H1 (cell line): Measurements from ENCODE around the gene UBE2D3. TPM values are rescaled to one million over a fixed set of nuclear protein-coding genes. Genes with fewer than 3 reads are reported as not detected.

Source experiments
- CTCF ChIA-PET: fragments of 300-600 bp; sonication (Branson Sonifier 250); formaldehyde crosslinking; loops from one replicate; lab custom pipeline; 2021; ENCODE audit not compliant: partially characterized antibody; lab: Charles Lee
- POLR2A ChIA-PET: fragments of 300-600 bp; sonication (Branson Sonifier 250); formaldehyde crosslinking; loops from one replicate; lab custom pipeline; 2021; ENCODE audit warnings: inconsistent platforms; ENCODE audit not compliant: partially characterized antibody; lab: Charles Lee
- DNase-seq, 2 experiments: peaks; one replicate each; pipeline versions ENCODE4 v3.0.0 to v3.0.0-alpha.2; 2010 to 2022; ENCODE audit warnings: low spot score in 2 of 2, low read depth in 1 of 2, mixed read lengths in 1 of 2
- FAIRE-seq: peaks from 2 replicates; lab custom pipeline; 2011; peaks lifted over from hg19 to GRCh38; lab: Jason Lieb, UNC
- H2AFZ ChIP-seq: 2 replicates; pipeline ENCODE4 v1.8.1; 2012; ENCODE audit warnings: low read length, inconsistent platforms
- H2AK5ac ChIP-seq: 2 replicates; pipeline ENCODE4 v1.6.1; 2013; ENCODE audit warnings: low read depth, low read length
- H2BK120ac ChIP-seq: replicated peaks from 2 replicates; pipeline ENCODE3; 2013; ENCODE audit warnings: low read depth, low read length, inconsistent platforms
- H2BK12ac ChIP-seq: 2 replicates; pipeline ENCODE4 v1.6.1; 2013; ENCODE audit warnings: low read depth, low read length
- H2BK15ac ChIP-seq: 2 replicates; pipeline ENCODE4 v1.6.1; 2013; ENCODE audit warnings: low read length
- H2BK20ac ChIP-seq: 2 replicates; pipeline ENCODE4 v1.6.1; 2013; ENCODE audit warnings: low read length
- H2BK5ac ChIP-seq: 2 replicates; pipeline ENCODE4 v1.6.1; 2013; ENCODE audit warnings: low read depth, low read length
- H3K14ac ChIP-seq: 2 replicates; pipeline ENCODE4 v1.6.1; 2013; ENCODE audit warnings: inconsistent platforms; ENCODE audit not compliant: insufficient read length
- H3K18ac ChIP-seq: 2 replicates; pipeline ENCODE4 v1.6.1; 2013; ENCODE audit warnings: low read length; ENCODE audit errors: extremely low read depth
- H3K23ac ChIP-seq: 2 replicates; pipeline ENCODE4 v1.6.1; 2013; ENCODE audit warnings: inconsistent platforms; ENCODE audit not compliant: insufficient read length
- H3K23me2 ChIP-seq: 2 replicates; pipeline ENCODE4 v1.6.1; 2013; ENCODE audit warnings: low read depth, low read length
- H3K27ac ChIP-seq: 2 replicates; pipeline ENCODE4 v1.6.1; 2011; ENCODE audit warnings: low read depth, low read length, inconsistent platforms
- H3K27me3 ChIP-seq, 4 experiments: replicated peaks in 1 of 4; 1 replicate in 1 of 4; 2 replicates in 3 of 4; pipeline versions ENCODE4 v1.6.1 to v1.8.1; 2011 to 2013; ENCODE audit warnings: low read length in 3 of 4, mild to moderate bottlenecking in 3 of 4, inconsistent platforms in 2 of 4, mixed read lengths in 2 of 4, moderate library complexity in 1 of 4; ENCODE audit not compliant: control insufficient read depth in 3 of 4, insufficient read depth in 3 of 4; ENCODE audit errors: extremely low read depth in 1 of 4
- H3K36me3 ChIP-seq, 4 experiments: 2 replicates each; pipeline versions ENCODE4 v1.6.1 to v1.8.1; 2011 to 2013; ENCODE audit warnings: mild to moderate bottlenecking in 4 of 4, low read length in 3 of 4, moderate library complexity in 2 of 4, control low read depth in 1 of 4, inconsistent platforms in 1 of 4; ENCODE audit not compliant: insufficient read depth in 4 of 4, control insufficient read depth in 2 of 4
- H3K4ac ChIP-seq: replicated peaks from 2 replicates; pipeline ENCODE3; 2013; ENCODE audit warnings: low read length, low read depth, mixed read lengths, inconsistent platforms; ENCODE audit not compliant: insufficient read length
- H3K4me1 ChIP-seq, 4 experiments: replicated peaks in 1 of 4; 1 replicate in 1 of 4; 2 replicates in 3 of 4; pipeline versions ENCODE4 v1.6.1 to v1.8.1; 2011 to 2013; ENCODE audit warnings: low read length in 3 of 4, inconsistent platforms in 2 of 4, mixed read lengths in 1 of 4; ENCODE audit not compliant: insufficient read depth in 4 of 4, control insufficient read depth in 3 of 4
- H3K4me2 ChIP-seq, 2 experiments: 2 replicates each; pipeline versions ENCODE4 v1.6.1 to v1.8.1; 2011 to 2013; ENCODE audit warnings: low read depth in 2 of 2, low read length in 2 of 2, control low read depth in 1 of 2, inconsistent platforms in 1 of 2, mild to moderate bottlenecking in 1 of 2; ENCODE audit not compliant: insufficient read depth in 1 of 2
- H3K4me3 ChIP-seq, 4 experiments: fragments of 200-600, 300-600 bp in 1 of 4; sonication (generic), shearing (Covaris generic), sonication (Bioruptor Twin) in 1 of 4; 2 replicates each; pipeline versions ENCODE4 v1.5.1 to v1.8.1; 2011 to 2016; ENCODE audit warnings: low read length in 4 of 4, low read depth in 3 of 4, control low read depth in 2 of 4, inconsistent platforms in 2 of 4, mild to moderate bottlenecking in 2 of 4, mixed read lengths in 1 of 4, moderate library complexity in 1 of 4; ENCODE audit not compliant: insufficient read depth in 2 of 4; ENCODE audit errors: extremely low read depth in 1 of 4
- H3K56ac ChIP-seq: replicated peaks from 2 replicates; pipeline ENCODE3; 2013; ENCODE audit warnings: low read depth, mild to moderate bottlenecking, mixed read lengths, low read length, inconsistent platforms; ENCODE audit not compliant: insufficient read length
- H3K79me1 ChIP-seq: 2 replicates; pipeline ENCODE4 v1.6.1; 2013; ENCODE audit warnings: low read depth, low read length, control low read depth
- H3K79me2 ChIP-seq, 2 experiments: 2 replicates each; pipeline versions ENCODE4 v1.6.1 to v1.8.1; 2012 to 2013; ENCODE audit warnings: low read length in 2 of 2, mild to moderate bottlenecking in 2 of 2, inconsistent platforms in 1 of 2; ENCODE audit not compliant: insufficient read depth in 2 of 2, control insufficient read depth in 1 of 2
- H3K9ac ChIP-seq, 4 experiments: replicated peaks in 1 of 4; 1 replicate in 1 of 4; 2 replicates in 3 of 4; pipeline versions ENCODE4 v1.6.1 to v1.8.1; 2011 to 2013; ENCODE audit warnings: low read depth in 3 of 4, low read length in 3 of 4, control low read depth in 2 of 4, mild to moderate bottlenecking in 2 of 4, moderate library complexity in 2 of 4, inconsistent platforms in 1 of 4; ENCODE audit errors: extremely low read depth in 1 of 4
- H3K9me3 ChIP-seq, 2 experiments: 2 replicates each; pipeline versions ENCODE4 v1.6.1 to v1.8.1; 2012 to 2013; ENCODE audit warnings: mild to moderate bottlenecking in 2 of 2, moderate library complexity in 2 of 2, control low read depth in 1 of 2, inconsistent platforms in 1 of 2, low read depth in 1 of 2, low read length in 1 of 2, mixed read lengths in 1 of 2; ENCODE audit not compliant: insufficient read depth in 2 of 2
- H4K20me1 ChIP-seq, 2 experiments: replicated peaks in 1 of 2; 2 replicates each; pipeline versions ENCODE3 to v1.8.1; 2011 to 2013; ENCODE audit warnings: inconsistent platforms in 2 of 2, low read length in 2 of 2, mild to moderate bottlenecking in 1 of 2; ENCODE audit not compliant: insufficient read depth in 2 of 2, control insufficient read depth in 1 of 2
- H4K5ac ChIP-seq: 2 replicates; pipeline ENCODE4 v1.6.1; 2013; ENCODE audit warnings: low read length, low read depth, mixed read lengths, inconsistent platforms; ENCODE audit not compliant: insufficient read length
- H4K8ac ChIP-seq: 2 replicates; pipeline ENCODE4 v1.8.0; 2013; ENCODE audit warnings: mild to moderate bottlenecking, moderate library complexity, low read length, inconsistent platforms; ENCODE audit not compliant: insufficient read depth; ENCODE audit errors: extremely low read depth
- H4K91ac ChIP-seq: replicated peaks from 2 replicates; pipeline ENCODE3; 2013; ENCODE audit warnings: low read length, mixed read lengths, inconsistent platforms; ENCODE audit not compliant: insufficient read length
- ASH2L ChIP-seq: fragments of 200-600, 300-600 bp; sonication (generic); IDR thresholded peaks from one replicate; pipeline ENCODE4 v1.7.1; 2017; ENCODE audit warnings: low read length
- CHD1 ChIP-seq: IDR thresholded peaks from 2 replicates; pipeline ENCODE4 v1.6.1; 2012; ENCODE audit warnings: low read depth, low read length, improper control_type of control experiment
- E2F6 ChIP-seq: IDR thresholded peaks from 2 replicates; pipeline ENCODE4 v1.6.1; 2012; ENCODE audit warnings: inconsistent platforms
- NRF1 ChIP-seq: IDR thresholded peaks from 2 replicates; pipeline ENCODE4 v1.6.1; 2011; ENCODE audit warnings: mild to moderate bottlenecking, low read depth, low read length, improper control_type of control experiment
- PHF8 ChIP-seq: fragments of 200-600 bp; sonication (generic); conservative IDR thresholded peaks from 2 replicates; pipeline ENCODE4 v1.7.1; 2012; ENCODE audit warnings: low read depth, mild to moderate bottlenecking, inconsistent platforms, low read length, moderate library complexity
- POU5F1 ChIP-seq: IDR thresholded peaks from 2 replicates; pipeline ENCODE4 v1.6.1; 2011; ENCODE audit warnings: low read depth, mild to moderate bottlenecking, low read length, moderate library complexity
- RBBP5 ChIP-seq: IDR thresholded peaks from 2 replicates; pipeline ENCODE4 v1.7.1; 2012; ENCODE audit warnings: low read depth, mild to moderate bottlenecking, inconsistent platforms, low read length, moderate library complexity, borderline replicate concordance
- RFX5 ChIP-seq: IDR thresholded peaks from 2 replicates; pipeline ENCODE4 v1.6.1; 2011; ENCODE audit warnings: low read depth, low read length, improper control_type of control experiment, borderline replicate concordance
- SAP30 ChIP-seq: fragments of 300-600 bp; sonication (generic); IDR thresholded peaks from 2 replicates; pipeline ENCODE4 v1.7.1; 2012; ENCODE audit warnings: low read length, moderate library complexity, mild to moderate bottlenecking, inconsistent platforms; ENCODE audit not compliant: insufficient read depth, insufficient replicate concordance
- SIN3A ChIP-seq, 2 experiments: IDR thresholded peaks in 1 of 2; conservative IDR thresholded peaks in 1 of 2; 2 replicates each; pipeline ENCODE4 v1.6.1; 2011 to 2012; ENCODE audit warnings: low read length in 2 of 2, improper control_type of control experiment in 1 of 2, low read depth in 1 of 2, mild to moderate bottlenecking in 1 of 2
- SP4 ChIP-seq: IDR thresholded peaks from 2 replicates; pipeline ENCODE4 v1.6.1; 2012; ENCODE audit warnings: low read length, inconsistent platforms
- SUZ12 ChIP-seq: fragments of 200-600 bp; sonication (generic); IDR thresholded peaks from 2 replicates; pipeline ENCODE4 v1.6.1; 2012; ENCODE audit warnings: mild to moderate bottlenecking, inconsistent platforms, low read length, moderate library complexity, mixed read lengths
- TAF1 ChIP-seq: IDR thresholded peaks from 2 replicates; pipeline ENCODE4 v1.6.1; 2011; ENCODE audit warnings: mild to moderate bottlenecking, low read depth, low read length
- TBP ChIP-seq: IDR thresholded peaks from 2 replicates; pipeline ENCODE4 v1.6.1; 2011; ENCODE audit warnings: low read depth, low read length, improper control_type of control experiment
- WGBS, 2 experiments: shearing (Covaris generic) in 1 of 2; methylation state at CpG; one replicate each; pipeline versions ENCODE4 v1.1.6 to v1.1.7; 2013 to 2015; ENCODE audit warnings: low lambda C conversion rate in 2 of 2, mixed read lengths in 2 of 2, inconsistent platforms in 1 of 2, low coverage in 1 of 2, missing lambda C conversion rate in 1 of 2; ENCODE audit not compliant: insufficient replicate concordance in 2 of 2, insufficient coverage in 1 of 2, insufficient read length in 1 of 2; ENCODE audit errors: extremely low coverage in 1 of 2, missing lambda C conversion rate in 1 of 2; 5-methylcytosine and 5-hydroxymethylcytosine counted together
- polyA plus RNA-seq, 7 experiments: library from polyadenylated mRNA; depleted of rRNA in 3 of 7; stranded (reverse) in 5 of 7; unstranded in 2 of 7; fragments of >200 nt in 5 of 7; fragments of 200-250 nt in 2 of 7; gene quantifications; 1 replicate in 5 of 7; 2 replicates in 1 of 7; 4 replicates in 1 of 7; pipeline versions ENCODE4 v1.2.1 to v1.2.3, GENCODE V29; 2011 to 2013; ENCODE audit warnings: missing spikeins in 2 of 7, mixed read lengths in 2 of 7
- total RNA-seq: library from RNA; stranded (reverse); fragmentation: NEBNext Ultra II Directional; extraction: Animal tissue kit (Norgen Biotek cat#: 25700); gene quantifications from 2 replicates; pipeline ENCODE4 v1.2.1, GENCODE V29; 2021

UBE2D3 gene
- total and polyA plus RNA-seq, 2 of the 8 experiments (the other 6 are each of a cell fraction or from before 2014, with no cell fraction given): 396 to 544 TPM

GRCh38 chr4:102862747-102863146 is 35.4 kb upstream of the UBE2D3 start:
- POLR2A ChIA-PET: interaction anchor here (1.4 to 1.6 kb wide), 2 partner anchors 35 to 36 kb away, joined by 3 to 4 read pairs; partner anchors contain the start of gene UBE2D3
- Histone ChIP-seq H3K79me2 (peaks cover 0 to 46% of the 10 kb centered on the region in 2 experiments; a peak in 2 of 4 replicates), H3K23me2 (no peaks in the 10 kb centered on the region), H3K23ac (no peak overlapping the region), H3K27me3 (no peaks in the 10 kb centered on the region), H4K20me1 (no peaks in the 10 kb centered on the region), H3K79me1 (no peaks in the 10 kb centered on the region), H2AFZ (no peak overlapping the region), H4K5ac (no peak overlapping the region), H4K8ac (no peak overlapping the region), H3K14ac (no peak overlapping the region), H2BK15ac (no peak overlapping the region), H3K27ac (no peak overlapping the region), H2AK5ac (no peak overlapping the region), H3K9ac (no peak overlapping the region), H3K36me3 (peaks cover 0 to 5% (median 2%) of the 10 kb centered on the region in 4 experiments; a peak in 2 of 8 replicates), H3K18ac (no peak overlapping the region), H3K4ac (no peak overlapping the region), H3K4me1 (no peaks in the 10 kb centered on the region), H3K9me3 (peaks cover 5 to 7% of the 10 kb centered on the region in 2 experiments; a peak in 2 of 4 replicates), H3K4me2 (no peak overlapping the region), H2BK5ac (no peak overlapping the region), H4K91ac (no peak overlapping the region), H2BK120ac (no peak overlapping the region), H2BK20ac (no peak overlapping the region), H3K56ac (no peak overlapping the region), H2BK12ac (no peak overlapping the region), H3K4me3 (no peak overlapping the region)
- DNase-seq (no peak), FAIRE-seq (no peak)
- CTCF ChIA-PET: interaction anchor here (0.9 kb wide), 1 partner anchor 22 kb away, joined by 3 read pairs; no protein-coding TSS in a partner anchor
- WGBS, 2 experiments: 86% methylated on average over 1 of the region's 1 CpG; no CpG with 5 or more reads in 1 of the 2 experiments
- TF ChIP-seq POU5F1 (no peak), TBP (no peak), SP4 (no peak), E2F6 (no peak), TAF1 (no peak), PHF8 (no peak), SUZ12 (no peak), SIN3A (conservative IDR thresholded peaks at IDR 0.05 in 1 of 2, IDR thresholded peaks at IDR 0.05 in 1 of 2; ENCODE audit: low read depth in 1 of 2, low read length in 2 of 2) (no peak), ASH2L (no peak), SAP30 (no peak), NRF1 (no peak), RBBP5 (no peak), CHD1 (no peak), RFX5 (no peak)
